Ovary (tissue), 9 donors: ENCODE data around the gene B4GALNT2. TPM values are rescaled to one million over a fixed set of nuclear protein-coding genes. Genes with fewer than 3 reads are reported as not detected.

Experiments
- DNase-seq, 5 donors: peaks; one replicate each; pipeline ENCODE4 v3.0.0-alpha.2; 2019 to 2020
- H3K27ac ChIP-seq, 2 donors: fragments of 200-600 bp; one replicate each; pipeline versions ENCODE4 v1.5.1 to v1.8.0; 2019 to 2022
- H3K27me3 ChIP-seq: fragments of 200-600 bp; one replicate; pipeline ENCODE4 v1.8.0; 2022
- H3K36me3 ChIP-seq: fragments of 200-600 bp; sonication (generic); one replicate; pipeline ENCODE4 v1.5.1; 2019
- H3K4me1 ChIP-seq: one replicate; pipeline ENCODE4 v1.8.1; 2013; ENCODE audit warnings: mild to moderate bottlenecking, moderate library complexity; ENCODE audit not compliant: insufficient read depth
- H3K4me3 ChIP-seq: fragments of 200-600 bp; sonication (generic); one replicate; pipeline ENCODE4 v1.5.1; 2017
- H3K9me3 ChIP-seq, 2 donors: fragments of 200-600 bp in 1 of 2; sonication (generic) in 1 of 2; one replicate each; pipeline versions ENCODE4 v1.5.1 to v1.8.1; 2013 to 2019; ENCODE audit warnings: mild to moderate bottlenecking in 1 of 2, moderate library complexity in 1 of 2
- EP300 ChIP-seq: sonication (generic); formaldehyde crosslinking; IDR thresholded peaks from one replicate; pipeline ENCODE4 v1.6.1; 2017; ENCODE audit warnings: antibody characterized with exemption
- POLR2A ChIP-seq: fragments of 450-650 bp; IDR thresholded peaks from one replicate; pipeline ENCODE4 v1.6.1; 2017; ENCODE audit warnings: antibody characterized with exemption, mild to moderate bottlenecking, moderate library complexity
- WGBS, 3 donors: extraction: QIAGEN DNeasy Blood & Tissue Kit in 1 of 3; methylation state at CpG; one replicate each; pipeline versions ENCODE4 v1.1.5 to v1.1.7; 2013 to 2017; 5-methylcytosine and 5-hydroxymethylcytosine counted together
- intact Hi-C, 4 donors: fragments of 100-400 bp; cut with DNase I; formaldehyde crosslinking; loops; one replicate each; pipeline versions ENCODE4 v1.11.0 to v1.15.1; 2022 to 2023
- polyA plus RNA-seq, 2 donors: library from polyadenylated mRNA; stranded (reverse); fragments of 200-250 nt in 1 of 2; fragments of 350-450 nt in 1 of 2; fragmentation: Illumina TruSeq in 1 of 2; extraction: RNeasy Lipid Tissue Mini Kit (QIAGEN cat#74804) in 1 of 2; gene quantifications; one replicate each; pipeline ENCODE4 v1.2.3, GENCODE V29; 2013 to 2014
- total RNA-seq, 7 donors: library from RNA; depleted of rRNA in 2 of 7; stranded (reverse); fragments of >200 nt in 2 of 7; fragmentation: NEBNext Ultra II Directional in 3 of 7; extraction: Animal tissue kit (Norgen Biotek cat#: 25700) in 3 of 7; gene quantifications; one replicate each; pipeline versions ENCODE4 v1.1.0 to v1.2.4, GENCODE V29; 2016 to 2023
- TF ChIP-seq, protein P1 (sequence below), 3 donors: fragments of 450-650 bp in 2 of 3; fragments of 200-600 bp in 1 of 3; IDR thresholded peaks; one replicate each; pipeline versions ENCODE4 v1.5.1 to v1.8.0; 2016 to 2022; ENCODE audit warnings: antibody characterized with exemption in 3 of 3, mild to moderate bottlenecking in 1 of 3
- donor health status: DM: no; HTN: no; CAD: no; lungs with moderate emphysema.
- donor health status: DM: no; HTN: no; CAD: no.
- donor health status: Bipolar disorder and iron deficiency.
- donor health status: DM: yes; HTN: yes; CAD: no.
- donor health status: DM: no; HTN: no; CAD: no.
- donor health status: DM: yes; HTN: yes; CAD: no.

The B4GALNT2 gene
- total and polyA plus RNA-seq, 9 donors = under 0.01 to 0.03 (median 0.03) TPM; not detected in 5

GRCh38 chr17:49151996-49152395 lies 19.4 kb downstream of the B4GALNT2 start:
- no peak for DNase-seq
- intact Hi-C loops = no loop called here
- no peak overlapping the region for H3K27ac ChIP-seq
- no peaks in the 10 kb centered on the region for H3K4me1 ChIP-seq
- H3K9me3 ChIP-seq = no peaks in the 10 kb centered on the region
- TF ChIP-seq, protein P1, sequence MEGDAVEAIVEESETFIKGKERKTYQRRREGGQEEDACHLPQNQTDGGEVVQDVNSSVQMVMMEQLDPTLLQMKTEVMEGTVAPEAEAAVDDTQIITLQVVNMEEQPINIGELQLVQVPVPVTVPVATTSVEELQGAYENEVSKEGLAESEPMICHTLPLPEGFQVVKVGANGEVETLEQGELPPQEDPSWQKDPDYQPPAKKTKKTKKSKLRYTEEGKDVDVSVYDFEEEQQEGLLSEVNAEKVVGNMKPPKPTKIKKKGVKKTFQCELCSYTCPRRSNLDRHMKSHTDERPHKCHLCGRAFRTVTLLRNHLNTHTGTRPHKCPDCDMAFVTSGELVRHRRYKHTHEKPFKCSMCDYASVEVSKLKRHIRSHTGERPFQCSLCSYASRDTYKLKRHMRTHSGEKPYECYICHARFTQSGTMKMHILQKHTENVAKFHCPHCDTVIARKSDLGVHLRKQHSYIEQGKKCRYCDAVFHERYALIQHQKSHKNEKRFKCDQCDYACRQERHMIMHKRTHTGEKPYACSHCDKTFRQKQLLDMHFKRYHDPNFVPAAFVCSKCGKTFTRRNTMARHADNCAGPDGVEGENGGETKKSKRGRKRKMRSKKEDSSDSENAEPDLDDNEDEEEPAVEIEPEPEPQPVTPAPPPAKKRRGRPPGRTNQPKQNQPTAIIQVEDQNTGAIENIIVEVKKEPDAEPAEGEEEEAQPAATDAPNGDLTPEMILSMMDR (IDR thresholded peaks at IDR 0.05) = no peak
- TF ChIP-seq EP300 (no peak), POLR2A (no peak)
- H3K4me3 ChIP-seq = no peak overlapping the region
- H3K27me3 ChIP-seq = no peaks in the 10 kb centered on the region
- 71 to 80% (median 75%) methylated on average over 4 of the region's 4 CpGs for WGBS, 3 donors
- H3K36me3 ChIP-seq = no peaks in the 10 kb centered on the region

DNA sequence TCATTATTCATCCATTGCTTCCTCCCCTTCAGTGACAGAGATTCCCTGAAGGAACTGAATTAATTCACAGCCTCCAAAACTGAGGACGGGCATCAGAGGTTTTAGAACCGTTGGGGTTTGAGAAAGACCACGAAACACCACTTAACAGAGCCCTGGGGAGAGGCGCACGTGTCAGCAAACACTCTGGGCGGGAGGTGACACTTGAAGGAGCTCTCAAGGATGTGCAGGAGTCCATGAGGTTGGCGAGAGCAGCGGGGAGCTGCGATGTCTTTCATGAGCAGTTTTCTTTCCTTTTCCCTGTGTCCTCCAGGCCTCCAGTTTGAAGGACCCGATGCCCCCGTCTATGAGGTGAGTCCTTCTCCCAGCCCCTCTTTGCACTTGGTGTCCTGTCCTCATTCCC lies 23.7 kb downstream of the B4GALNT2 start:
- TF ChIP-seq POLR2A (no peak), EP300 (no peak)
- TF ChIP-seq, protein P1 (IDR thresholded peaks at IDR 0.05) = no peak
- H3K4me3 ChIP-seq = no peak overlapping the region
- H3K4me1 ChIP-seq = no peaks in the 10 kb centered on the region
- no peaks in the 10 kb centered on the region for H3K36me3 ChIP-seq
- intact Hi-C loops = no loop called here
- no peak overlapping the region for H3K27ac ChIP-seq
- no peaks in the 10 kb centered on the region for H3K9me3 ChIP-seq
- no peak for DNase-seq
- 68 to 83% (median 76%) methylated on average over 11 of the region's 11 CpGs for WGBS, 3 donors
- no peaks in the 10 kb centered on the region for H3K27me3 ChIP-seq

DNA sequence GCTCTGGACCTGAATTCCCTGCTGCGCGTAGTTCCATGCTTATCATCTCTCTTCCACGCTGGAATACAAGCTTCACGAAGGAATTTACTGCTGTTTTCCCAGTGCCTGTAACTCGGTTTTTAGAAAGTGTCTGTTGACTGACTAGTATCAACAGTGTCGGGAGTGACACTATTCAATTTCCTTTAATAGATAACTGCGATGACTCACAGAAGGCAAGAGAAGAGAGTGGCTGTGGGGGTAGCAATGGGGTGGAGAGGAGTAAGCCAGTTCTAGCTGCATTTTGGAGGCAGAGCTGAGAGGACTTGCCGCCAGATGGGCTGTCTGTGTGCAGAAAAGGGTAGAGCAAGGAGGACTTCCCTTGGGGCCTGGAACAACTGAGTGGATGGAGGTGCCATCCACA lies 25.2 kb downstream of the B4GALNT2 start:
- DNase-seq = no peak
- no peaks in the 10 kb centered on the region for H3K36me3 ChIP-seq
- no peaks in the 10 kb centered on the region for H3K9me3 ChIP-seq
- H3K27me3 ChIP-seq = no peaks in the 10 kb centered on the region
- intact Hi-C loops = no loop called here
- no peak overlapping the region for H3K27ac ChIP-seq
- no peaks in the 10 kb centered on the region for H3K4me1 ChIP-seq
- TF ChIP-seq EP300 = no peak
- TF ChIP-seq POLR2A = no peak
- TF ChIP-seq, protein P1 (IDR thresholded peaks at IDR 0.05) = no peak
- H3K4me3 ChIP-seq = no peak overlapping the region
- WGBS, 3 donors = 75 to 83% (median 78%) methylated on average over 8 of the region's 8 CpGs

DNA sequence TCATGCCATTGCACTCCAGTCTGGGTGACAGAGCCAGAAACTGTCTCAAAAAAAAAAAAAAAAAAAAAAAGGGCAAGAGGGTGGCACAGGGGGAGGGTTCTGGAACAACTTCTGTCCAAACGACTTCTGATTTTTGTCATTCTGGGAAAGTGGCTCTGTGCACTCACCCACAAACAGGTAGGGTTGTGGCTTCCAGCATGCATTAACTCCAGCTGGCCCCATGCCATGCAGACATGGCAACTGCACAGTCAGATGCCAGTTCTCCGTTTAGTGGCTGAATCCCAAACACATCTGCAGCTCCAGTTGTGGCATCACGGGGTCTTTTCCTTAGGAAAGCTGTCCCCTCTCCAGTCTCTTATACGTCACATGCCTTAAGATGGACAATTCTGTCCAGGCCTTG lies 30.3 kb downstream of the B4GALNT2 start:
- no peaks in the 10 kb centered on the region for H3K4me1 ChIP-seq
- intact Hi-C loops = no loop called here
- H3K4me3 ChIP-seq = no peak overlapping the region
- no peaks in the 10 kb centered on the region for H3K27me3 ChIP-seq
- WGBS, 3 donors = 70 to 76% (median 76%) methylated on average over 4 of the region's 4 CpGs
- no peak for TF ChIP-seq EP300
- TF ChIP-seq, protein P1 (IDR thresholded peaks at IDR 0.05) = no peak
- no peak overlapping the region for H3K27ac ChIP-seq
- no peaks in the 10 kb centered on the region for H3K36me3 ChIP-seq
- no peak for DNase-seq
- no peaks in the 10 kb centered on the region for H3K9me3 ChIP-seq

GRCh38 chr17:49165143-49165542 lies 32.6 kb downstream of the B4GALNT2 start:
- intact Hi-C loops = no loop called here
- no peaks in the 10 kb centered on the region for H3K36me3 ChIP-seq
- H3K27me3 ChIP-seq = no peaks in the 10 kb centered on the region
- H3K9me3 ChIP-seq = no peaks in the 10 kb centered on the region
- H3K27ac ChIP-seq = no peak overlapping the region
- H3K4me3 ChIP-seq = no peak overlapping the region
- 80 to 90% (median 82%) methylated on average over 2 of the region's 2 CpGs for WGBS, 3 donors
- no peak for DNase-seq
- H3K4me1 ChIP-seq = no peaks in the 10 kb centered on the region
- TF ChIP-seq POLR2A (no peak), EP300 (no peak)
- TF ChIP-seq, protein P1 (IDR thresholded peaks at IDR 0.05) = no peak
